Kidney (tissue), 14 donors: ENCODE data around the gene GALNT3. TPM values are rescaled to one million over a fixed set of nuclear protein-coding genes. Genes with fewer than 3 reads are reported as not detected.

ENCODE experiments used
- DNase-seq, 5 donors: peaks; one replicate each; pipeline ENCODE4 v3.0.0-alpha.2; 2013 to 2020
- FAIRE-seq: peaks from 2 replicates; lab custom pipeline; 2012; peaks lifted over from hg19 to GRCh38; lab: Jason Lieb, UNC
- H3K27ac ChIP-seq, 2 donors: one replicate each; pipeline ENCODE4 v1.7.0; 2013; ENCODE audit warnings: low read depth in 2 of 2, low read length in 2 of 2, inconsistent platforms in 1 of 2
- H3K27me3 ChIP-seq: one replicate; pipeline ENCODE4 v1.7.1; 2013; ENCODE audit warnings: low read length, inconsistent platforms; ENCODE audit not compliant: control insufficient read depth, insufficient read depth
- H3K36me3 ChIP-seq, 3 donors: one replicate each; pipeline versions ENCODE4 v1.7.0 to v1.7.1; 2013; ENCODE audit warnings: low read length in 3 of 3, control low read depth in 1 of 3, inconsistent platforms in 1 of 3; ENCODE audit not compliant: insufficient read depth in 3 of 3, control insufficient read depth in 2 of 3
- H3K4me1 ChIP-seq, 3 donors: one replicate each; pipeline versions ENCODE4 v1.7.0 to v1.7.1; 2013; ENCODE audit warnings: low read length in 3 of 3, inconsistent platforms in 1 of 3, low read depth in 1 of 3; ENCODE audit not compliant: control insufficient read depth in 2 of 3, insufficient read depth in 2 of 3
- H3K4me3 ChIP-seq, 3 donors: one replicate each; pipeline versions ENCODE4 v1.7.0 to v1.8.1; 2013; ENCODE audit warnings: low read length in 3 of 3, control low read depth in 1 of 3, inconsistent platforms in 1 of 3
- H3K9ac ChIP-seq, 3 donors: one replicate each; pipeline versions ENCODE4 v1.7.0 to v1.7.1; 2013; ENCODE audit warnings: low read length in 3 of 3, control low read depth in 1 of 3, inconsistent platforms in 1 of 3
- H3K9me3 ChIP-seq, 3 donors: one replicate each; pipeline versions ENCODE4 v1.7.0 to v1.7.1; 2013; ENCODE audit warnings: low read length in 3 of 3, control low read depth in 1 of 3, inconsistent platforms in 1 of 3; ENCODE audit not compliant: control insufficient read depth in 2 of 3, insufficient read depth in 1 of 3
- intact Hi-C: fragments of 100-400 bp; cut with DNase I; formaldehyde crosslinking; loops from one replicate; pipeline ENCODE4 v1.11.1; 2022
- polyA plus RNA-seq: library from polyadenylated mRNA; stranded (reverse); fragments of 350-450 nt; fragmentation: Illumina TruSeq; extraction: RNeasy Lipid Tissue Mini Kit (QIAGEN cat#74804); gene quantifications from one replicate; pipeline ENCODE4 v1.2.3, GENCODE V29; 2014; ENCODE audit warnings: low read depth, low replicate concordance; ENCODE audit not compliant: insufficient read depth
- total RNA-seq: library from RNA; stranded (reverse); fragmentation: NEBNext Ultra II Directional; extraction: Animal tissue kit (Norgen Biotek cat#: 25700); gene quantifications from one replicate; pipeline ENCODE4 v1.2.1, GENCODE V29; 2021
- TF ChIP-seq, protein P1 (sequence below): IDR thresholded peaks from 3 replicates; pipeline ENCODE4 v1.5.1; 2012; ENCODE audit warnings: mild to moderate bottlenecking, moderate library complexity, borderline replicate concordance; ENCODE audit not compliant: insufficient read depth; ENCODE audit errors: extremely low read depth
- donor health status: control.
- donor health status: control.
- donor health status: control.
- donor health status: control.
- donor health status: control.
- donor health status: DM: yes; HTN: yes; CAD: no.
- donor health status: Normal renal cell carcinoma (clear cell type).

GALNT3 gene
- total and polyA plus RNA-seq, 2 donors from 2014 or later, result 8.8 to 38.6 TPM

DNA sequence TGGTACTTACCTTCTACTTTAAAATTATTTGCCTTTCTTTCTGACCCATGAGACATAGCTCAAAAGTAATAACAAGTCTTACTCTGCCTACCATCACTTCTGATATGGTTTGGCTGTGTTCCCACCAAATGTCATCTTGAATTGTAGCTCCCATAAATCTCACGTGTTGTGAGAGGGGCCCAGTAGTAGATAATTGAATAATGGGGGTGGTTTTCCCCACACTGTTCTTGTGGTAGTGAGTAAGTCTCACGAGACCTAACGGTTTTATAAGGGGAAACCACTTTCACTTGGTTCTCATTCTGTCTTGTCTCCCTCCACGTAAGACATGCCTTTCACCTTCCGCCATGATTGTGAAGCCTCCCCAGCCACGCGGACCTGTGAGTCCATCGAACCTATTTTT lies 47.5 kb downstream of the GALNT3 start:
- Histone ChIP-seq H3K9ac (no peak overlapping the region), H3K27me3 (no peaks in the 10 kb centered on the region), H3K9me3 (no peaks in the 10 kb centered on the region), H3K4me1 (peaks cover 0 to 2% (median 0%) of the 10 kb centered on the region in 3 donors), H3K4me3 (no peak overlapping the region), H3K27ac (no peak overlapping the region), H3K36me3 (no peaks in the 10 kb centered on the region)
- FAIRE-seq (no peak), DNase-seq (no peak)
- intact Hi-C loops, result no loop called here
- TF ChIP-seq, protein P1, sequence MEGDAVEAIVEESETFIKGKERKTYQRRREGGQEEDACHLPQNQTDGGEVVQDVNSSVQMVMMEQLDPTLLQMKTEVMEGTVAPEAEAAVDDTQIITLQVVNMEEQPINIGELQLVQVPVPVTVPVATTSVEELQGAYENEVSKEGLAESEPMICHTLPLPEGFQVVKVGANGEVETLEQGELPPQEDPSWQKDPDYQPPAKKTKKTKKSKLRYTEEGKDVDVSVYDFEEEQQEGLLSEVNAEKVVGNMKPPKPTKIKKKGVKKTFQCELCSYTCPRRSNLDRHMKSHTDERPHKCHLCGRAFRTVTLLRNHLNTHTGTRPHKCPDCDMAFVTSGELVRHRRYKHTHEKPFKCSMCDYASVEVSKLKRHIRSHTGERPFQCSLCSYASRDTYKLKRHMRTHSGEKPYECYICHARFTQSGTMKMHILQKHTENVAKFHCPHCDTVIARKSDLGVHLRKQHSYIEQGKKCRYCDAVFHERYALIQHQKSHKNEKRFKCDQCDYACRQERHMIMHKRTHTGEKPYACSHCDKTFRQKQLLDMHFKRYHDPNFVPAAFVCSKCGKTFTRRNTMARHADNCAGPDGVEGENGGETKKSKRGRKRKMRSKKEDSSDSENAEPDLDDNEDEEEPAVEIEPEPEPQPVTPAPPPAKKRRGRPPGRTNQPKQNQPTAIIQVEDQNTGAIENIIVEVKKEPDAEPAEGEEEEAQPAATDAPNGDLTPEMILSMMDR, result no peak

DNA sequence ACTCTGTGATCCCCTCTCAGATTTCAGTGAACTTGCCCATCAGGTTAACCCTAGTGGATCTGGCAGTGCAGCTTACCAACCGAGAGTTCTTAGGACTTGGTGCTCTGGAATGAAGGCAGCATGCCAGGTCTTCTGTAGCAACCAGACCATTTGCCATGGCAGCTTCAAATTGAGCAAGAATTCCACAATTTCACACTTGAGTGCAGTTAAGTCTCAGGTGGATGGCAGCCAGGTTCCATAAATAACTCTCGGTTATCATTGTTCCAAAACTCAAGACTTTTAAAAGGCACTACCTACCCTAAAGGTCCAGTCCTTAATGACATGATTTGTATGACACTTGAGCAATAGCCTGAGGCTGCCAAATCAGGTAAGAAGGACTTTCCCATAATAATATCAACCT lies 48.1 kb downstream of the GALNT3 start:
- DNase-seq (no peak), FAIRE-seq (no peak)
- TF ChIP-seq, protein P1, result no peak
- Histone ChIP-seq H3K36me3 (no peaks in the 10 kb centered on the region), H3K9me3 (no peaks in the 10 kb centered on the region), H3K4me1 (peaks cover 0 to 2% (median 0%) of the 10 kb centered on the region in 3 donors), H3K27ac (no peak overlapping the region), H3K9ac (no peak overlapping the region), H3K4me3 (no peak overlapping the region), H3K27me3 (no peaks in the 10 kb centered on the region)
- intact Hi-C loops, result no loop called here

DNA sequence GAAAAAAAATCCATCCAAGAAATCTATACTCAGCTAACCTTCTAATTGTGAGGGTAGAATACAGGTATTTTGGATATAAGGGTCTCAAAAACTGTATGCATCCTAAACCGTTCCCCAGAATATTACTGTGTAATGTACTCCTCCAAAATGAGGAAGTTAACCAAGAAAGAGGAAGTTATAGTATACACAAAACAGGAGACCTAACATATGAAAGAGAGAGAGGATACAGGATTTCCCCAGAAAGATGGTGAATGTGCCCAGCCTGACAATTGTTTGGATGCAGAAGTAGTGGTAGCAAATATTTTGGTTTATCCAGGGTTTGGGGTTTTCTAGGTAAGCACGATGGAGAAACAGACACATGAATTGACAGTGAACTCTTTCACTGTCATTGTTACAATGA lies 50.6 kb downstream of the GALNT3 start:
- no peak overlapping the region for H3K4me3 ChIP-seq
- intact Hi-C loops, result no loop called here
- FAIRE-seq (no peak), DNase-seq (no peak)
- H3K27me3 ChIP-seq, result no peaks in the 10 kb centered on the region
- TF ChIP-seq, protein P1, result no peak
- no peaks in the 10 kb centered on the region for H3K9me3 ChIP-seq
- H3K27ac ChIP-seq, result no peak overlapping the region
- peaks cover 0 to 2% (median 0%) of the 10 kb centered on the region in 3 donors for H3K4me1 ChIP-seq
- no peaks in the 10 kb centered on the region for H3K36me3 ChIP-seq
- no peak overlapping the region for H3K9ac ChIP-seq

DNA sequence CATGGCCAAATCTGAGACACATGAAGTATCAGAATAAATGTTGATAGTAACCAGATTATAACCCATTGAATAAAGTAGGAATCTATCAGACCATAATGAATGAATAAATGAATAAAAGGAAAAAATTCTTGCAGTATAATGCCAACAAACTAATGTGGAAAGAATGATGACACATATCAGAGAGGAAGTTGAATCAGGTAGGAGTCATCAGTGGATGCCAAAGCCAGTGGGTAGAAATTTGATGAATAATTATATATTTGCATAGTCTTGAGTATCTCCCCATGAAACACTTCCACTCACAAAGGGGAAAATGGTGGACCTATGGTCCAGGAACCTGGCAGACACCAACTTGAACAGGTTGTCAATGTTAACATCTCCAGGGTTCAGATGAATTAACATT lies 68.6 kb downstream of the GALNT3 start:
- Histone ChIP-seq H3K27me3 (no peaks in the 10 kb centered on the region), H3K9ac (no peak overlapping the region), H3K4me1 (no peaks in the 10 kb centered on the region), H3K27ac (no peak overlapping the region), H3K9me3 (no peaks in the 10 kb centered on the region), H3K4me3 (no peak overlapping the region), H3K36me3 (no peaks in the 10 kb centered on the region)
- no peak for FAIRE-seq
- DNase-seq, result no peak
- intact Hi-C loops, result no loop called here
- TF ChIP-seq, protein P1, result no peak
